Stimulated activated CD4-positive, alpha-beta T cell treated with anti-CD3 and anti-CD28 coated beads, Interleukin-15, amount 100 ng/mL, for 48 hours (primary cell): ENCODE results near the gene MCTP2.

Experiments
- DNase-seq, 2 donors: peaks; one replicate each; pipeline ENCODE4 v3.0.0-alpha.2; 2020; ENCODE audit warnings: low read depth in 2 of 2

The MCTP2 gene

GRCh38 chr15:94395640-94396039 is 164.3 kb downstream of the MCTP2 start:
- no peak for DNase-seq

- no peak for DNase-seq
These were observed 166.0 kb downstream of the MCTP2 start for GRCh38 chr15:94397337-94397736.

- no peak for DNase-seq
These were observed 166.6 kb downstream of the MCTP2 start for GRCh38 chr15:94398001-94398400.

GRCh38 chr15:94400526-94401298 is 169.4 kb downstream of the MCTP2 start:
- DNase-seq: no peak

- no peak for DNase-seq
These were observed 172.0 kb downstream of the MCTP2 start for GRCh38 chr15:94403331-94403730.

- DNase-seq: no peak
These were observed 173.4 kb downstream of the MCTP2 start for GRCh38 chr15:94404733-94405283.

GRCh38 chr15:94411285-94411684 is 179.9 kb downstream of the MCTP2 start:
- no peak for DNase-seq

- no peak for DNase-seq
These were observed 180.5 kb downstream of the MCTP2 start for GRCh38 chr15:94411846-94412245.

GRCh38 chr15:94412979-94413746 is 181.8 kb downstream of the MCTP2 start:
- DNase-seq: no peak

- DNase-seq: no peak
These were observed 183.6 kb downstream of the MCTP2 start for GRCh38 chr15:94414916-94415315.

GRCh38 chr15:94416267-94416666 is 184.9 kb downstream of the MCTP2 start:
- DNase-seq: no peak

- no peak for DNase-seq
These were observed 185.5 kb downstream of the MCTP2 start for GRCh38 chr15:94416820-94417219.

GRCh38 chr15:94417501-94418293 is 186.3 kb downstream of the MCTP2 start:
- DNase-seq: no peak

- no peak for DNase-seq
These were observed 190.3 kb downstream of the MCTP2 start for GRCh38 chr15:94421706-94422105.

GRCh38 chr15:94432279-94432678 is 200.9 kb downstream of the MCTP2 start:
- no peak for DNase-seq

- no peak for DNase-seq
These were observed 207.8 kb downstream of the MCTP2 start for GRCh38 chr15:94439158-94439557.

- DNase-seq: no peak
These were observed 210.4 kb downstream of the MCTP2 start for GRCh38 chr15:94441760-94442159.

- DNase-seq: no peak
These were observed 211.1 kb downstream of the MCTP2 start for GRCh38 chr15:94442480-94442879.

GRCh38 chr15:94443186-94443585 is 211.8 kb downstream of the MCTP2 start:
- no peak for DNase-seq

GRCh38 chr15:94445566-94446160 is 214.3 kb downstream of the MCTP2 start:
- DNase-seq: no peak

GRCh38 chr15:94446441-94446840 is 215.1 kb downstream of the MCTP2 start:
- DNase-seq: no peak

GRCh38 chr15:94451466-94451865 is 220.1 kb downstream of the MCTP2 start:
- no peak for DNase-seq
